Heart left ventricle (tissue), 16 donors: ENCODE data around the gene GGT5. TPM values are rescaled to one million over a fixed set of nuclear protein-coding genes. Genes with fewer than 3 reads are reported as not detected.

Experiments used
- ATAC-seq, 4 donors: fragments of 200-7000 bp; cut with Tn5 transposase; one replicate each; pipeline ENCODE4 v1.9.1; 2020 to 2022; ENCODE audit warnings: moderate library complexity in 4 of 4, mild to moderate bottlenecking in 3 of 4, moderate number of reproducible peaks in 1 of 4
- DNase-seq, 5 donors: peaks; one replicate each; pipeline ENCODE4 v3.0.0-alpha.2; 2020
- H3K27ac ChIP-seq, 12 donors: fragments of 200-600 bp; sonication (generic) in 4 of 12; one replicate each; pipeline versions ENCODE4 v1.5.0 to v1.8.0; 2016 to 2022; ENCODE audit warnings: mild to moderate bottlenecking in 2 of 12
- H3K27me3 ChIP-seq, 9 donors: fragments of 200-600 bp; sonication (generic) in 2 of 9; one replicate each; pipeline versions ENCODE4 v1.5.1 to v1.8.0; 2016 to 2022; ENCODE audit warnings: mild to moderate bottlenecking in 3 of 9
- H3K36me3 ChIP-seq, 9 donors: fragments of 200-600 bp; sonication (generic) in 2 of 9; one replicate each; pipeline versions ENCODE4 v1.5.0 to v1.8.0; 2018 to 2022; ENCODE audit warnings: mild to moderate bottlenecking in 2 of 9
- H3K4me1 ChIP-seq, 12 donors: fragments of 200-600 bp; sonication (generic) in 4 of 12; one replicate each; pipeline versions ENCODE4 v1.5.0 to v1.8.0; 2016 to 2022; ENCODE audit warnings: mild to moderate bottlenecking in 3 of 12
- H3K4me3 ChIP-seq, 12 donors: fragments of 200-600 bp; sonication (generic) in 4 of 12; one replicate each; pipeline versions ENCODE4 v1.5.0 to v1.8.0; 2017 to 2022; ENCODE audit warnings: mild to moderate bottlenecking in 9 of 12, moderate library complexity in 4 of 12
- H3K9me3 ChIP-seq, 12 donors: fragments of 200-600 bp; sonication (generic) in 4 of 12; one replicate each; pipeline versions ENCODE4 v1.5.0 to v1.8.0; 2016 to 2022; ENCODE audit warnings: mild to moderate bottlenecking in 1 of 12
- POLR2A ChIP-seq, 2 donors: fragments of 450-650 bp; IDR thresholded peaks; one replicate each; pipeline ENCODE4 v1.6.1; 2017; ENCODE audit warnings: antibody characterized with exemption in 2 of 2, mild to moderate bottlenecking in 2 of 2, moderate library complexity in 2 of 2
- WGBS, 4 donors: extraction: QIAGEN DNeasy Blood & Tissue Kit in 2 of 4; methylation state at CpG; one replicate each; pipeline versions ENCODE4 v1.1.5 to v1.1.7; 2013 to 2018; 5-methylcytosine and 5-hydroxymethylcytosine counted together
- intact Hi-C, 10 donors: fragments of 100-400 bp; cut with DNase I; formaldehyde crosslinking; loops; one replicate each; pipeline versions ENCODE4 v1.11.1 to v1.14.2; 2022
- polyA plus RNA-seq, 2 donors: library from polyadenylated mRNA; stranded (reverse); fragments of 200-250 nt; gene quantifications; one replicate each; pipeline ENCODE4 v1.2.3, GENCODE V29; 2013
- total RNA-seq, 9 donors: library from RNA; depleted of rRNA in 2 of 9; stranded (reverse); fragments of >200 nt in 2 of 9; fragmentation: NEBNext Ultra II Directional in 3 of 9; extraction: Animal tissue kit (Norgen Biotek cat#: 25700) in 3 of 9; gene quantifications; one replicate each; pipeline versions ENCODE4 v1.1.0 to v1.2.4, GENCODE V29; 2016 to 2023
- TF ChIP-seq, protein P1 (sequence below), 12 donors: fragments of 200-600 bp; sonication (generic) in 4 of 12; IDR thresholded peaks; one replicate each; pipeline versions ENCODE4 v1.5.0 to v1.8.0; 2018 to 2022; ENCODE audit warnings: antibody characterized with exemption in 12 of 12, mild to moderate bottlenecking in 5 of 12
- donor health status: ischemic (EF 13 %, LVEDD 7.1; RV severe dilation, severe dysfunction).
- donor health status: healthy with polysubstance abuse.
- donor health status: DM: no; HTN: yes; CAD: no.
- donor health status: DM: no; HTN: no; CAD: no.
- donor health status: ischemic (EF 25% LVEDD 6.9; RV normal size, moderate dysfunction).
- donor health status: ischemic (EF 25% LVEDD 5.7; RV mildly dilated, moderate dysfunction).
- donor health status: healthy.
- donor health status: DM: yes; HTN: yes; CAD: no.
- donor health status: ischemic (EF 35%, LVEDD 5.7; RV mildly dilated, moderate dysfunction).
- donor health status: nonischemic (EF 11% LVEDD 7.7; RV severe dilation, severe dysfunction).
- donor health status: DM: yes; HTN: yes; CAD: no.
- donor health status: PGD.
- donor health status: ischemic (EF 29% LVEDD 5.4; RV normal size, mild dysfunction).
- donor health status: nonischemic (EF 23%, LVEDD 6.1; RV moderate dilation, normal function).

GGT5 gene
- total and polyA plus RNA-seq, 11 donors: 6.1 to 71.5 (median 19.6) TPM

DNA sequence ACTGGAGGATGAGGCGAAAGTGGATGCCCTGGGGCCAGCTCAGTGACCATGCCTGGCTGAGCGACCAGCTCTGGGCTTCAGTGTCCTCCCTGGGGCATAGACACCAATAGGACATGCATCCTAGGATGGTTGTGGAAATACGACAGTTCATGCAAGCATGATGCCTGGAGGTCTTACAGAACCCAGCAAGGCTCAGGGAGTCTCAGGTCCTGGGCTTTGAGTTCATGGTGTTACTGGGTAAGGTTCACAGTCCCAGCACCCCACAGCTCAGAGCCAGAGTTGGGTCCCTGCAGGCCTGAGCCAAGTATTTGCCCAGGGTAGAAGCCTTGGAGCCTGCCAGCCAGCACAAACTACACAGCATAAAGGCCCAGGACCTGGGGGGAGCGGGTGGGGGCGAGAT lies 67.8 kb downstream of the GGT5 start:
- Histone ChIP-seq H3K4me3 (no peak overlapping the region), H3K9me3 (no peaks in the 10 kb centered on the region), H3K36me3 (peaks cover 0 to 58% (median 33%) of the 10 kb centered on the region in 9 donors), H3K27me3 (no peaks in the 10 kb centered on the region), H3K4me1 (peaks cover 0 to 66% (median 38%) of the 10 kb centered on the region in 12 donors), H3K27ac (peak overlapping the region in 11 of 12 donors; percentile 36 to 85 (median 74))
- TF ChIP-seq POLR2A (IDR thresholded peaks at IDR 0.05): no peak
- TF ChIP-seq, protein P1, sequence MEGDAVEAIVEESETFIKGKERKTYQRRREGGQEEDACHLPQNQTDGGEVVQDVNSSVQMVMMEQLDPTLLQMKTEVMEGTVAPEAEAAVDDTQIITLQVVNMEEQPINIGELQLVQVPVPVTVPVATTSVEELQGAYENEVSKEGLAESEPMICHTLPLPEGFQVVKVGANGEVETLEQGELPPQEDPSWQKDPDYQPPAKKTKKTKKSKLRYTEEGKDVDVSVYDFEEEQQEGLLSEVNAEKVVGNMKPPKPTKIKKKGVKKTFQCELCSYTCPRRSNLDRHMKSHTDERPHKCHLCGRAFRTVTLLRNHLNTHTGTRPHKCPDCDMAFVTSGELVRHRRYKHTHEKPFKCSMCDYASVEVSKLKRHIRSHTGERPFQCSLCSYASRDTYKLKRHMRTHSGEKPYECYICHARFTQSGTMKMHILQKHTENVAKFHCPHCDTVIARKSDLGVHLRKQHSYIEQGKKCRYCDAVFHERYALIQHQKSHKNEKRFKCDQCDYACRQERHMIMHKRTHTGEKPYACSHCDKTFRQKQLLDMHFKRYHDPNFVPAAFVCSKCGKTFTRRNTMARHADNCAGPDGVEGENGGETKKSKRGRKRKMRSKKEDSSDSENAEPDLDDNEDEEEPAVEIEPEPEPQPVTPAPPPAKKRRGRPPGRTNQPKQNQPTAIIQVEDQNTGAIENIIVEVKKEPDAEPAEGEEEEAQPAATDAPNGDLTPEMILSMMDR (IDR thresholded peaks at IDR 0.05): no peak
- intact Hi-C loops: loop anchor here in 4 of 10 donors (2.0 to 10.0 kb wide), 6 partner anchors 44 to 222 kb away; partner anchors contain the start of gene GSTT4 (in 2 of the 4)
- ATAC-seq: no peak
- DNase-seq: peak in 1 of 5 donors; percentile 19
- 71 to 92% (median 74%) methylated on average over 2 to 5 of the region's 5 CpGs for WGBS, 4 donors

DNA sequence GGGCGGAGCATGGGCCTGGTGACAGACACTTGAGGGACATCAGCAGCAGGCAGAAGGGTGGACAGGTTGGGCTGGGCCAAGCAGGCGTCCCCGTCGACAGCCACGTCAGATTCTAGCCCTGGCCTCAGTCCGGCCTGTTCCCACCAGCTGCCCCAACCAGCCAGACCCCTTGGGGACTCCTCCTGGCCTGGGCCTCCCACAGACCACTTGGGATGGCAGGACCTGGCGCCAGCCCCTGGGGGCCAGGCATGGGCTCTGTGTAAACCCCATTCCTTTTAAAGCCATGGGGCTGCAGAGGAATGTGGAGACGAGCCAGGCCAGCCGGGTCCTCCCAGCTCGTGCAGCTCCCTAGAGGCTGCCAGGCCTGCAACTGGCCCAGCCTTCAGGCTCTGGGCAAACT lies 68.3 kb downstream of the GGT5 start:
- TF ChIP-seq, protein P1 (IDR thresholded peaks at IDR 0.05): no peak
- no peak for TF ChIP-seq POLR2A (IDR thresholded peaks at IDR 0.05)
- intact Hi-C loops: loop anchor here in 4 of 10 donors (1.0 to 10.0 kb wide), 7 partner anchors 43 to 222 kb away; partner anchors contain the start of gene GSTT4 (in 2 of the 4)
- 39 to 60% (median 52%) methylated on average over 5 to 10 of the region's 10 CpGs for WGBS, 4 donors

DNA sequence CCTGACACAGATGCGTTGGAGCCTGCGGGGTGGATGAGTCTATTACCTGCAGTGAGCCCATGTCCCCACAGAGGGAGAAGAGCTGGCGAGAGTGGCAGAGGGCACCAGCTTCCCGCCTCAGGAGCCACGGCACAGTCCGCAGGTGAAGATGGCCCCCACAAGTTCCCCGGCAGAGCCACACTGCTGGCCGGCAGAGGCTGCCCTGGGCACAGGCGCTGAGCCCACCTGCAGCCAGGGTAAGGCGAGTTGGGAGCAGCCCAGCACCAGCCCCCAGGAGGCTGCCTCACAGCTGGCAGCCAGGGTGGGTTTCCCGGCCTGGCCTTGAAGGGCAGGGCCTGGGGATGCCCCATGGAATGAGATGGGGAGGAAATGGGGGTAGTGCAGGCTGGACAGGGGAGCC lies 68.8 kb downstream of the GGT5 start:
- no peak overlapping the region for H3K4me3 ChIP-seq
- no peaks in the 10 kb centered on the region for H3K27me3 ChIP-seq
- intact Hi-C loops: loop anchor here in 4 of 10 donors (1.0 to 10.0 kb wide), 7 partner anchors 43 to 221 kb away; partner anchors contain the start of gene GSTT4 (in 2 of the 4)
- H3K36me3 ChIP-seq: peaks cover 0 to 68% (median 43%) of the 10 kb centered on the region in 9 donors
- ATAC-seq (no peak), DNase-seq (peak in 1 of 5 donors; percentile 48)
- peak overlapping the region; percentile 23 to 85 (median 70) for H3K27ac ChIP-seq
- no peak for TF ChIP-seq POLR2A (IDR thresholded peaks at IDR 0.05)
- TF ChIP-seq, protein P1 (IDR thresholded peaks at IDR 0.05): no peak
- WGBS, 4 donors: 75 to 92% (median 87%) methylated on average over 2 to 11 of the region's 11 CpGs; no CpG with 5 or more reads in 1 of the 4 donors
- no peaks in the 10 kb centered on the region for H3K9me3 ChIP-seq
- H3K4me1 ChIP-seq: peaks cover 0 to 59% (median 29%) of the 10 kb centered on the region in 12 donors

More for the DNA sequence above, 68.3 kb downstream of the GGT5 start:
- Histone ChIP-seq H3K9me3 (no peaks in the 10 kb centered on the region), H3K4me3 (no peak overlapping the region), H3K36me3 (peaks cover 0 to 62% (median 37%) of the 10 kb centered on the region in 9 donors), H3K4me1 (peaks cover 0 to 62% (median 34%) of the 10 kb centered on the region in 12 donors), H3K27ac (peak overlapping the region in 11 of 12 donors; percentile 36 to 85 (median 74)), H3K27me3 (no peaks in the 10 kb centered on the region)
- DNase-seq (peak; percentile 75 to 90 (median 80)), ATAC-seq (peak; percentile 76 to 88 (median 84))

DNA sequence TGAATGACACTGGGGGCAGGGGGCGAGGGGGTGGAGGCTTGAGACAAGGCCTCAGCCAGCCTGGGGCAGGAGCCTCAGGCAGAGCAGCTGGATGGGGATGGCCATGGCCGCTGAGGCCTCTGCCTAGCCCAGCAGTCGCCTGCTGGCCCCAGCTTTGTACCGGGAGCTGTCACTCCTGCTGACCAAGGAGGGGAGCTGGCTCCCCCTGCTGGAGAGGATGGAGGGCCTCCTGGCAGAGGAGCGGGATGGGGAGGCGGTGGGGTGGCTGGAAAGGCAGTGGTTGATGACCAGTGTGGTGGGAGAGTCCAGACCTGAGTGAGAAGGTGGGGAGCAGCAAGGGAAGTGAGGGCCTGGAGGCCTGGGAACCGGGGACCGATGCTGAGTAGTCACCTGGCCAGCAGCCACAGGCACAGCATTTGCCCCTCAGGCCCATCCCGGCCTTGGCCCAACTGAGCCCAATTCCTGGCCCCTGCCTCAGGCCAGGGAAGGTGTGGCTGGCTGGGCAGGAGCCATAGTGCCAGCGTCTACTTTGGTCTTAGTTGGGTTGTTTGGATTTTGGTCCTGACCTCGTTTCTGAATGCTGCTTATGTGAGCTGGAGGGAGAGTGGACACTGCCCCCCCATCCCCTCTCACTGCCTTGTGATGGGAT lies 69.6 kb downstream of the GGT5 start:
- no peaks in the 10 kb centered on the region for H3K9me3 ChIP-seq
- whole genome bisulfite sequencing, 4 donors: 28 to 54% (median 48%) methylated on average over 9 to 11 of the region's 11 CpGs
- intact Hi-C loops: loop anchor here in 7 of 10 donors (1.0 to 10.0 kb wide), 9 partner anchors 42 to 220 kb away; partner anchors contain the start of gene GSTT4 (in 2 of the 7)
- peak overlapping the region; percentile 23 to 85 (median 70) for H3K27ac ChIP-seq
- H3K27me3 ChIP-seq: no peaks in the 10 kb centered on the region
- peak; percentile 27 to 76 (median 66) for ATAC-seq
- H3K4me1 ChIP-seq: peaks cover 0 to 52% (median 25%) of the 10 kb centered on the region in 12 donors
- peaks cover 0 to 75% (median 51%) of the 10 kb centered on the region in 9 donors for H3K36me3 ChIP-seq
- no peak overlapping the region for H3K4me3 ChIP-seq
- DNase-seq: peak; percentile 84 to 92 (median 90)
- no peak for TF ChIP-seq POLR2A (IDR thresholded peaks at IDR 0.05)
- TF ChIP-seq, protein P1 (IDR thresholded peaks at IDR 0.05): peak; percentile 80 to 94 (median 88)
